Measurements from ENCODE around the gene TARDBP.

GRCh38 chr1:10973552-10973951 is 38.9 kb upstream of the TARDBP start:
- TF ChIP-seq CTCF (IDR thresholded peaks at IDR 0.05; ENCODE audit: poor library complexity, severe bottlenecking), result no peak
- TF ChIP-seq TAF1 (IDR thresholded peaks at IDR 0.05; ENCODE audit: low read depth), result no peak
- no peak for TF ChIP-seq EP300 (conservative IDR thresholded peaks at IDR 0.05; ENCODE audit: poor library complexity, severe bottlenecking)
- TF ChIP-seq SMC3 (conservative IDR thresholded peaks at IDR 0.05; ENCODE audit: poor library complexity), result no peak

Data from neural cell (in vitro differentiated cells).